ENCODE measurements around the gene MYO3B. TPM values are rescaled to one million over a fixed set of nuclear protein-coding genes. Genes with fewer than 3 reads are reported as not detected.

The MYO3B gene
- total RNA-seq, 4 donors from 2014 or later, result 0.06 TPM; not detected in 3

GRCh38 chr2:170142502-170142901 is 35.4 kb upstream of the MYO3B start:
- no peak overlapping the region for H3K27ac ChIP-seq (replicated peaks in 1 of 4)
- WGBS, result 77% methylated on average over 7 of the region's 7 CpGs
- DNase-seq (ENCODE audit: extremely low spot score), result no peak
- no peaks in the 10 kb centered on the region for H3K27me3 ChIP-seq
- TF ChIP-seq POLR2AphosphoS5 (IDR thresholded peaks at IDR 0.05), result no peak
- TF ChIP-seq EP300 (IDR thresholded peaks at IDR 0.05), result no peak
- TF ChIP-seq CTCF (IDR thresholded peaks at IDR 0.05), result no peak
- no peak for TF ChIP-seq POLR2A (IDR thresholded peaks at IDR 0.05; ENCODE audit: low read depth)
- intact Hi-C loops (cut with DNase I), result no loop called here
- H3K36me3 ChIP-seq, result no peaks in the 10 kb centered on the region
- H3K9me3 ChIP-seq, result no peaks in the 10 kb centered on the region
- H3K4me1 ChIP-seq, result peaks cover 0 to 11% (median 0%) of the 10 kb centered on the region in 4 donors
- no peak overlapping the region for H3K4me3 ChIP-seq

DNA sequence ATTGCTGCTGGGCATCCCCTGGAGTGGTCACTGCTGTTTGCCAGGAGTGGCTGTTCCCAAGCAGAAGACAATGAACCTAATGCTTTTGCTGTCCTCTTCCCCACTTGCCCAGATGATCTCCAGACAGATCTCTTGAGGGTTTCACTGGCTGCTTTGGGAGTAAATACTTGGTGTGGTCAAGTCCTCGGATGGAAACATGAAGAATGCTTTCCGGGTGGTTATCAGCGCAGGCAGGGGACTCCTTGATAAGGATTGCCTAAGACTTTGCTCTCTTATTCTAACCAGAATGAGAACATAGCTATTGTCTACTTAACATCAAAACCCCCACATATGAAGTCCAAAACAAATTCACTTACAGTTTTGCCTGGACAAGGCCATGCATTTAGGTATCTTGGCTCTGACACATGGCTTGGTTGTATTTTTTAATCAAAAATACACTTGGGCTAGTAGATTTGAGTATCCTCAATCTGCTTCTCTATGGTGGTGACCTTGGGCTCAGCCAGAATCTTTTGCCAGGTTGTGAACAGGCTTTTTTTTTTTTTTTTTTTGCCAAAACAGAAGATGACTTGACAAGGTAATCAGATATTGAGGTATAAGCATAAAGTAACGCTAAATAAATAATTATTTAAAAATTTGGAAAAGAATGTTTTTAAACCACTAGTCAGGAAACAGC is 34.8 kb upstream of the MYO3B start:
- no peaks in the 10 kb centered on the region for H3K9me3 ChIP-seq
- TF ChIP-seq CTCF (IDR thresholded peaks at IDR 0.05), result no peak
- TF ChIP-seq POLR2A (IDR thresholded peaks at IDR 0.05; ENCODE audit: low read depth), result no peak
- no peak for TF ChIP-seq POLR2AphosphoS5 (IDR thresholded peaks at IDR 0.05)
- no peak for TF ChIP-seq EP300 (IDR thresholded peaks at IDR 0.05)
- no peaks in the 10 kb centered on the region for H3K27me3 ChIP-seq
- intact Hi-C loops (cut with DNase I), result no loop called here
- 88% methylated on average over 4 of the region's 4 CpGs for WGBS
- H3K36me3 ChIP-seq, result no peaks in the 10 kb centered on the region
- no peak overlapping the region for H3K4me3 ChIP-seq
- no peak for DNase-seq (ENCODE audit: extremely low spot score)
- no peak overlapping the region for H3K27ac ChIP-seq (replicated peaks in 1 of 4)
- H3K4me1 ChIP-seq, result peaks cover 0 to 11% (median 0%) of the 10 kb centered on the region in 4 donors

- no peaks in the 10 kb centered on the region for H3K9me3 ChIP-seq
- no peak overlapping the region for H3K4me3 ChIP-seq
- no peaks in the 10 kb centered on the region for H3K27me3 ChIP-seq
- H3K4me1 ChIP-seq, result peaks cover 0 to 11% (median 0%) of the 10 kb centered on the region in 4 donors
- WGBS, result 49% methylated on average over 4 of the region's 4 CpGs
- intact Hi-C loops (cut with DNase I), result no loop called here
- DNase-seq (ENCODE audit: extremely low spot score), result no peak
- no peak for TF ChIP-seq CTCF (IDR thresholded peaks at IDR 0.05)
- TF ChIP-seq POLR2AphosphoS5 (IDR thresholded peaks at IDR 0.05), result no peak
- no peak for TF ChIP-seq EP300 (IDR thresholded peaks at IDR 0.05)
- TF ChIP-seq POLR2A (IDR thresholded peaks at IDR 0.05; ENCODE audit: low read depth), result no peak
- H3K27ac ChIP-seq (replicated peaks in 1 of 4), result no peak overlapping the region
- no peaks in the 10 kb centered on the region for H3K36me3 ChIP-seq
Measured at GRCh38 chr2:170144761-170145160, 33.2 kb upstream of the MYO3B start.

DNA sequence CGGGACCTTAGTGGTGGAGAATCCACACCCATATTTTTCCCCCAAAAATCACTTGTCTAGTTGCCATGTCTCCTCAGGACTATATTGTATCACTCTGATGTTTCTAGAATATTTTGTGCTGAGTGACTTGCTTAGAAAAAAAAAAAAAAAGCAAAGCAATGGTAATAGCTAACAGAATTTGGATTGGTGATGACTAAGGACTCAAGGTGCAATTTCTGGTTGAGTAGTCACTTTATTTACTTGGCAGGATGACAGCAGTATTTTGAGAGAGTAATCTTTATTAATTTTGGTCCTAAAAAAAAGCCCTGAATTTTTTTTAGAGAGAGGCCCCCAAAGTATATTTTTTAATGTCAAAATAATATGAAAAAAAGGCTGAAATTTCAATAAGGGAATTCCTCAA is 32.8 kb upstream of the MYO3B start:
- DNase-seq (ENCODE audit: extremely low spot score), result no peak
- TF ChIP-seq EP300 (IDR thresholded peaks at IDR 0.05) (no peak), POLR2AphosphoS5 (IDR thresholded peaks at IDR 0.05) (no peak), POLR2A (IDR thresholded peaks at IDR 0.05; ENCODE audit: low read depth) (no peak), CTCF (IDR thresholded peaks at IDR 0.05) (no peak)
- intact Hi-C loops (cut with DNase I), result no loop called here
- WGBS, result 40% methylated on average over 1 of the region's 1 CpG
- Histone ChIP-seq H3K27ac (replicated peaks in 1 of 4) (no peak overlapping the region), H3K4me3 (no peak overlapping the region), H3K9me3 (no peaks in the 10 kb centered on the region), H3K4me1 (peaks cover 0 to 11% (median 0%) of the 10 kb centered on the region in 4 donors), H3K27me3 (no peaks in the 10 kb centered on the region), H3K36me3 (no peaks in the 10 kb centered on the region)

Measured in esophagus muscularis mucosa (tissue), 4 donors.